Keratinocyte (primary cell): ENCODE measurements around the gene ALK.

Experiments
- CTCF ChIP-seq, 3 experiments: IDR thresholded peaks in 1 of 3; conservative IDR thresholded peaks in 1 of 3; optimal IDR thresholded peaks in 1 of 3; 2 replicates in 2 of 3; 3 replicates in 1 of 3; pipeline versions ENCODE3 to v1.5.1; 2011; ENCODE audit warnings: low read length in 3 of 3, mild to moderate bottlenecking in 3 of 3, moderate library complexity in 2 of 3, control low read depth in 1 of 3, inconsistent platforms in 1 of 3; ENCODE audit not compliant: insufficient read depth in 2 of 3; ENCODE audit errors: extremely low read depth in 1 of 3
- EZH2 ChIP-seq: IDR thresholded peaks from one replicate; pipeline ENCODE4 v1.6.1; 2012; ENCODE audit warnings: inconsistent platforms, mild to moderate bottlenecking, low read length, moderate library complexity

GRCh38 chr2:29492701-29493100 lies 428.7 kb downstream of the ALK start:
- TF ChIP-seq CTCF (optimal IDR thresholded peaks at IDR 0.05 in 1 of 3, IDR thresholded peaks at IDR 0.05 in 1 of 3, conservative IDR thresholded peaks at IDR 0.05 in 1 of 3; ENCODE audit: extremely low read depth in 1 of 3, insufficient read depth in 2 of 3, low read length in 3 of 3) (no peak), EZH2 (no peak)
